ENCODE data around the gene PDZD8.
"Not testable (repeated sequence)": the region's sequence is repeated elsewhere in the genome, so short reads cannot be mapped to it uniquely, and the experiment has no call there.

The PDZD8 gene

DNA sequence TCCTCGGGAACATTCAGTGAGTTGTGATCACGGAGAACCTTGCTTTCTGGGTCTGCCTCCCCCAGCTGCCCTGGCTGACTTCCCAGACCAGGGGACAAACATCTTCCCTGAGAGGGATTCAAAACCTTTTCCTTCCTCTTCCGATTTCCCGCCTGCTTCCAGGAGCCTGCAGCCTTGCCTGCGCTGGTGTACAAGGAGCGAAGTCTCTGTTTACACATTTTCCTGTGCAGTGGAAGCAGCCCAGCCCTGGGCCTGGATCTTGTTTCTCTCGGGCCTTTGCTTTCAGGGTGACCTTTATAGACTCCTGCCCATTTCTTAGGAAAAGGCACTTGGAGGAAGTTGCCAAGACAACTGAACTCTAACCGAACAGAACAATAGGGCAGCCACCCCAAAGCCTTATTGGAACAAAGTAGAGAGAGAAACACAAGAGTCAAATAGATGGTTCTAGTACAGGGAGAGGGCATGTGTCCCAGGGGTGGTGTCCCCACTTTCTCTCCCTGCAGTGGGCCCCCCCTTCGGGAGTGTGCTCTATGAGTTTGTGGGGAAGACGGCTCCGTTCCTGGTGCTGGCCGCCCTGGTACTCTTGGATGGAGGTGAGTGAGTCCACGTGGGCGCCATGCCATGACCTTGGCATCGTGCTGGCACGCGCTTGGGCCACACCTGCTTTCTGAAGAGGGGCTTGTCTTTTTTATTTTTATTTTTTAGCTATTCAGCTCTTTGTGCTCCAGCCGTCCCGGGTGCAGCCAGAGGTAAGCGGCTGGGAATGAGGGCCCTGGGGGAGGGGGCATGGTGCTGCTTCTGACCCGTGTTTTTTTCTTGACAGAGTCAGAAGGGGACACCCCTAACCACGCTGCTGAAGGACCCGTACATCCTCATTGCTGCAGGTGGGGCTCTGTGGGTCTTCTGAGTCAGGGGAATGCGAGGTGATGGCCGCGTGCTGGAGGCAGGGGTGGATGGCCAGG is 120.2 kb downstream of the PDZD8 start:
- no peak for DNase-seq (ENCODE audit: low spot score)

DNA sequence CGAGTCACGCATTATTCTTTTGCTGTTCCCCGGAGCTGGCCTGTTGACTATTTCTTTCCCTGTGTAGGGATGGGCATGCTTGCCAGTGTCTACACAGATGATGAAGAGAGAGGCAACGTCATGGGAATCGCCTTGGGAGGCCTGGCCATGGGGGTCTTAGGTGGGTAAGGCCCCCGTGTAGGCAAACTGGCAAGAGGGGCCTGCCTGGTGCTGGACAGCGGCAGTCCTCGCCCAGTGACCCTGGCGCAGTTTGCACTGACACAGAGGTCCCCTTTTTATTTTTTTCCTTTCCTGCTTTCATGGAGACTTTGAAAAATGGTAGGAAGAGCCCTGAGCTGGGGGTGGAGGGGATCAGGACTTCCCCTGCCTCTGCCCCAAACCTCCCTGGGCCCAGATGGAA is 120.9 kb downstream of the PDZD8 start:
- DNase-seq (ENCODE audit: low spot score): no peak

DNA sequence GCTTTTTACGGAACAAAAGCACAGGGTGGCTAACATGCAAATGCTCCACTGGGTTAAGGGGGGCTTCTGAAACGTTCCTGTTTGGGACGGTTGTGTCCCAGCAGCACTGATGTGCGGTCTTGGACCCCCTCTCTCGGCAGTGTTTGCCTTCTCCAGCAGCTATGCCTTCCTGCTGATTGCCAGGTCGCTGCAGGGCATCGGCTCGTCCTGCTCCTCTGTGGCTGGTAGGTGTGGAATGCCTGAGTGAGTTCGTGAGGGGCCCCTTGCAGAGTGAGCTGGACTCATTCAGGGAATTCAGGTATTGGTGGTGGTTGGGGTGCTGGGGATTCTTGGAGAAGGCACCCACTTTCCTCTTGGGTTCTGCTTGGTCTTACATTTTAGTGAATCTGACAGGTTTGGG is 121.3 kb downstream of the PDZD8 start:
- DNase-seq (ENCODE audit: low spot score): no peak

DNA sequence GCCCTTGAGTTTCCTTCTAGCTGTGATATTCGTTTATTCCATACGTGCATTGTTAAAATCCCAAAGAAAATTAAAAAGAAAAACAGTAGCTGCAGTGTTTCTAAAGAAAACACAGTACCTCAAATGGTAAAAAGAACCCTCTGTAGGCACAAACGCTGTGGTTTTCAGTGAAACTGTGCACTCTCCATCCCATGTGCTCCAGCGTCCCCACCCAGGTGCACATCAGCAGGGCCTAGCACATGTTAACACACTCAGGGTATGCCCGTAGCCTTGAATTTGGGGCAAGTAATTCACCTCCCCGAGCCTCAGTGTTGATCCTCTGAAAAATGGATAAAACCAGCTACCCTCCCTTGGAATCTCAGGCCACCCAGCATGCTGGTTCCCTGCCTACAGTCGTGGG is 124.8 kb downstream of the PDZD8 start:
- no peak for DNase-seq (ENCODE audit: low spot score)

DNA sequence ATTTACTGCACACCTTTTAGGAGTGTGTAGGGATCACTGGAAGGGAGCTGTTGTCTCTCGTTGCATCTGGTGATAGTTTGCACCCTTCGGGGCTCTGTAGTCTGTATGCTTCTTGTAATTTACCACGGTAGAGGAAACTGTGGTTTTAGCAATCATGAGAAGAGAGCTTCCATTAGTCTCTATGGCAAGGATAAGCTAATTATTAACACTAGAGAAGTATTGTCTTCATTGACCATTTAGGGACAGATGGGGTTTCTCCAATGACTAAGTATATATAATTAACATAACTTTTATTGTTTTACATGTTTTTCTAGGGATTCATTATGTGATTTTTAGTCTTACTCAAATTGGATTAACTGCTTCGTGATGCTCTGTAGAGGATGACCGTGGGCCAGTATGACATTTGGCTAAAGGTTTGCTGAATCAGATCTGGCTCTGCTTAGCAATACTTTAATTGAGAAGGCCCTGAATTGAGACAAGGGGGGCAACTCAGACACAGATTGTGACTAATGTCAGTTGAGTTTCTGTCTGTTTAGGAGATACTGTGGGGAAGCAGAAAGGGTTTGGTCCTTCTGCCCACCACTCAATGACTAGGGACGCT is 125.6 kb downstream of the PDZD8 start:
- DNase-seq (ENCODE audit: low spot score): no peak

DNA sequence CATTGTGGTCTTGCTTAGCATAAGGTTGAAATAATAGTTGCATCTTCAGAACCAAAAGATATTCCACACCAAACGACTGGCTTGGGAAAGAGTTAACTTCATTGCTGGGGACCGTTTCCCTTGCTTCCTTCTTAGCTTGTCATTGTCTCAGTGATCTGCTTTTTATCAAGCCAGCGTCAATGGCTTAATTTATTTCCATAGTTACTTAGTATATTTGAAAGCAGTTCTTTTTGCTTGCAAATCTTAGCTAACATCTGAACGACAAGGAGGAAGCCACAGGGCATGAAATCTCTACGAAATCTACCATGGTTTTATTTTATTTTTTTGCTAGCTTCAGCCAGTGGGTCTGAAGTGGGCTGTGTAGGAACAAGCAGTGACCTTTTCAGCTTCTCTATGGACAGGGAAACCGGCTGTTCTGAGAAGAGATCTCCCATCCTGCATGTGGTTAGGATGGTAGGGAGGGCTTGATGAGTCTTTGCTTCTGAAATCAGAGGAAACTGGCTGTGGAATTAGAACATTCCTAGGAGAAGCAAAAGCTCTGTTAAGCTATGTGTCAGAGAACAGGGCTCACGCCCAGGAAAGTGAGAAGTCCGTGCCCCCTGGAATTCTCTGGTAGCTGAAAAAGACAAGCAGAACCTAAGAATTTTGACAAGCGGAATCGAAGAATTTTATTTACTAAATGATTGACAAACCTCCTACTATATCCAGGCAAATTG is 126.3 kb downstream of the PDZD8 start:
- DNase-seq (ENCODE audit: low spot score): no peak

DNA sequence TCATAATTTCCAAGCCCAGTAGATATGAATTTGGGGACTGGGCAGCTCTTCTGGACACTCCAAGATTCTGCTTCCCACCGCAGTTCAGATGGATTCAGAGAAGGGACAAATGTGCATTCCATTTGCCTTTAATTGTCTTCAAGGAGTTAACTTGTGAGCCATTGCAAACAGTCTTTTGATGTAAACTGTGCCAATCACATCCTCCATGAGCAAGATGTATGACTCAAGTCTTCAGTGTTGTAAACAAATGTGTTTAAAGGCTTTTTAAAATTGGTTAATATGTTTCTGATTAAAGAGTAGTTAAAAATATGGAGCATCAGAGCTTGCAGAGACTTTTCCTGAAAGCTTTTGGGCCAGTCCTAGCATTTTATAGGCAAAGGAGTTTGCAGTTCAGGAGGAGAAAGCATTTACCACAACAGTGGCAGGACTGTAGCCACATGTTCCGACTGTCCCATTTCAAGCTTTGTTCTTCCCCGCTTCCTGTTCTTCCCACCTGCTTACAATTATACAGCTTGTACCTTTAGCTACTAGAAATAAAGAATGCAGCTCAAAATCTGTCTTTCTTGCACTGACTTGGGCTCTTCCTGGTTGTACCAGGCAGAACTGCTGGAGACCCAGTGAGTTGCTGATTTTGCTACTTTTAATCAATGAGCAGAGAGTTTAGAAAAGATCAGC is 128.1 kb downstream of the PDZD8 start:
- no peak for DNase-seq (ENCODE audit: low spot score)

DNA sequence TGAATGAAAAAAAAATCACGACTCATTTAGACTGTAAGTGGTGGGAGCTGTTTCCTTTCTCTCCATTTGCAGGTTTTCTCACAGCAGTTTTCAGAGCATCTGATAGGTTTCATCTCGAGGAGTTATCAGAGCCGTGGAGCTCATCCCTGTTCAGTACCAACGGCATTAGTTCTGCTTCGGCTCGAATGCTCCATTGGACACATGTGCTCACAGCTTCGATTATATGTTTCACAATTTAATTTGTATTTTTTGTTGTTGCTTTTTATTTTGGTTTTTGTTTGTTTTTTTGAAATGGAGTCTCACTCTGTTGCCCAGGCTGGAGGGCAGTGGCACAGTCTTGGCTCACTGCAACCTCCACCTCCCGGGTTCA is 132.8 kb downstream of the PDZD8 start:
- no peak for DNase-seq (ENCODE audit: low spot score)

DNA sequence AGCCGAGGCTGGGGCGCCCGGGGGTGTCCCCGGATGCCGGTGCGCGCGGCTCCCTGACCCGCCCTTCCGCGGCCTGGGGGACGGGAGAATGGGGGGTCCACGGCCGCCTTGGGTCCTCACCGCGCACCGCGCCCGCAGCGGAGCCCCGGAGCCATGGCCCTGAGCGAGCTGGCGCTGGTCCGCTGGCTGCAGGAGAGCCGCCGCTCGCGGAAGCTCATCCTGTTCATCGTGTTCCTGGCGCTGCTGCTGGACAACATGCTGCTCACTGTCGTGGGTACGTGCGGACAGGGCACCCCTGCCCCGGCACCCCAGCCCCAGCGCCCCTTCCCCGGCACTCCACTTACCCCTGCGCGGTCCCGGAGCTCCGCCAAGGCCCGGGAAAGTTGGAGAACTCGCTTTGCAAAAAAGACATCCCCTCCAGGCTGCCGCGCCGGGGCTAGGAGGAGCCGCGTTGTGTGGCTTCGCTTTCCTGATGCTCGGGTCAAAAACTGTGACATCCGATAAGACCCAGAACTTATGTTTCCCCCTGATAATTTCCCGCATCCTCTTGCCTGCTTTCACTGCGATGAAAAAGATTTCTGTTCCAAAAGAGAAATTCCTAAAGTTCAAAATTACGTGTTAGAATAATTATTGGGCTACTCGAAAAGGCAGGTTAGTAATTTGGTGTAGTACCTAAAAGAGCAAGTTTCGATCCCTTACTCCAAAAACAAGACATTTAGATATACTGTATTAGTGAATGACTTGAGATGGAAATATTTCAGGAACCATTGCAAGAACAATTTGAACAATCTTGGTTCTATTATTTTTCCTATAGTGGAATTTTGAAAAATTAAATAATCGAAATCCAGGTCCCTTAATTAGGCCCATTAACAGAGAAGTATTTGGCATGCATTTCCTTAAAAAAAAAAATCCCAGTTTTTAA is 133.4 kb downstream of the PDZD8 start:
- DNase-seq (ENCODE audit: low spot score): peak; percentile 56

DNA sequence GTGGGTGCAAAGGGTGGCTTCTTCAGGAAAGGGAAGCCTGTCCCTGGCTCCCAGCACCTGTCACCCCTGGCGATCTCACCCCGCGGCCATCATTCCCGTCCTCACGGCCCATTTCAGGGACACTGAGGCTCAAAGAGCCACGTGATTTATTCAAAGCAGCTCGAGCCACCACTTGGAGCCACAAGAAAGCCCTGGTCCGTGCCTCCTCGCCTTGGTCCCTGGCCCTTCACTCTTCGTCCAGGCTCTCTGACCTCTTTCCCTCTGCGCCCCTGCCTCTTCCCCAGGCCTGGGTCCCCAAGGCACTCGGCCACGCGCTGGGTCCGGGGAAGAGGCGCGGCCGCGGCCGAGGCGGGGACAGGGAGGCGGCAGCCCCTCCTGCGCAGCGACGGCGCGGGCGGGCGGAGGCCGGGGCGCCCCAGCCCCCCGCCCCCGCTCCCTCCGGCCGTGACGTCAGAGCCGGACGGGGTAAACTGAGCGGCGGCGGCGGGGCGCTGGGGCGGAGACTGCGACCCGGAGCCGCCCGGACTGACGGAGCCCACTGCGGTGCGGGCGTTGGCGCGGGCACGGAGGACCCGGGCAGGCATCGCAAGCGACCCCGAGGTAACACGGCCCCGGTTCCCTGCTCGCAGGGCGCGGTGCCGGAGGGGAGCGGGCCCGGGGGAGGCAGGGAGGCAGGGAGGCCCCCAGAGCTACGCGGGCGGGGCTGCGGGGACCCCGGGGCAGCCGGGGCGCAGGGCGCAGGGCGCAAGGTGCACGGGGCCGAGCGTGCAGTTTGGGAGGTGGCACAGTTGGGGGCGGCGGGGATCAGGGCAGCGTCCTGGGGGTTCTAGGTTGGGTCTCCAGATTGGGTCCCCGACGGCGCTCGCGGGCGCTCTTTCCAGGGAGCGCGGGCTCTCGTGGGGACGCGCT is 134.4 kb downstream of the PDZD8 start, which contains the start of gene SLC18A2:
Gene SLC18A2, plus strand, starts transcription at position 494 of the 909 bp plus-strand sequence. CDS start 580 bp downstream, outside the sequence.
- DNase-seq (ENCODE audit: low spot score): peak; percentile 45

DNA sequence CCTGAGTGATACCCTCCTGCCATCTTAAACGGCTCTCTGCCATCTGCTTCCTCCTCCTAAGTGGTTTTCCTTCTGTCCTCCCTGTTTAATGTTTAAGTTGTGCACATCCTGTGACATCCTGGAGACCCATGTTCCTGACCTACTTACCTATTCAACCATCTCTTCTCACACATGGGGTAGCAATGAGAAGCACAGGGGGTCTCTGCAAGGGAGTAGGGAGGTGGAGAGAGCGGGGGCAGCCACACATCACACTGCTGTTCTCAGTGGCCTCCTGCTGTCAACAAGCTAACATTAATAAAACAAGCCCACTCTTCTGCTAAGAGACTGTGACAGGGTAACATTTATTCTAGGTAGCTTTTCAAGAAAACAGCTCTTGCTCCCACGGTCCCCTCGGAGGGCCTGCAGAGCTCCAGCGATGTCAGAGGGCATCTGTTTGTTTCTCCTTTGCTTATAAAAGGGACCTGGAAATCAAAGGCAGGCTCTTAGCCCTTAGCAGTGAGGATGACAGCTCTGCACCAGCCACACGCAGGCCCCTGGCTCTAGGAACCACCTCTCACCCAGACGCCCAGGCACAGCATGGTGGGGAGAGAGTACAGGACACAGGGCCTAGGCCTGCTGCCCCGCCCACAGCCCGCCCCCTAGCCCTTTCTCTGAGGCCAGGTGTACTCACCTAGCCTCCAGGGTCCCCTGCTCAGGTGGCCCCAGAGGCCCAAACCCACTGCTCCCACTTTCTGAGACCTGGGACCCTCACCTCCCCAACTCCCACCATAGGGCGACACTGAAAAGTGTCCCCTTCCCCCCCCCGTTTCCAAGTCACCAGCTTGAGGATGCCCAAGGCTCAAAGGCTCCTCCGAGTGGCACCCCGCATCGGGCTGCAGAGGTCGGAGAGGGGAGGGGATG is 135.3 kb downstream of the PDZD8 start:
- DNase-seq (ENCODE audit: low spot score): no peak

DNA sequence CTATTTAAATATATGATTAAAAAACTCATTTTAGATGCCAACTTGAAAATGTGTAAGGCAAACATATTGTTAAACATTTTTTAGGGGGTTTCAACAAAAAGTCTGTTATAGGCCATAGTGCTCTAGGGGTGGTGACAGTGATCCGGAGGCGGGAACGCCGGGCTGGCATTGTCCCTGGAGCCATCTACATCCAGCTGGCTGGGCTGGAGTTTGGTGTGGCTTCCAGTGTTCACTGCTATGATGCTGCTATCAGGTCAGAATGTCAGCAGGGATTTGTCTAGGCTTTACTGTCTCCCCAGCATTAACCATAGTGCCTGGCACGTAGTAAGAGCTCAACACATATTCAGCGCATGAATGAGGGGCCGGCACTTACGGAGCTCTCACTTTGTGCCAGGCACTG is 136.2 kb downstream of the PDZD8 start:
- DNase-seq (ENCODE audit: low spot score): no peak

DNA sequence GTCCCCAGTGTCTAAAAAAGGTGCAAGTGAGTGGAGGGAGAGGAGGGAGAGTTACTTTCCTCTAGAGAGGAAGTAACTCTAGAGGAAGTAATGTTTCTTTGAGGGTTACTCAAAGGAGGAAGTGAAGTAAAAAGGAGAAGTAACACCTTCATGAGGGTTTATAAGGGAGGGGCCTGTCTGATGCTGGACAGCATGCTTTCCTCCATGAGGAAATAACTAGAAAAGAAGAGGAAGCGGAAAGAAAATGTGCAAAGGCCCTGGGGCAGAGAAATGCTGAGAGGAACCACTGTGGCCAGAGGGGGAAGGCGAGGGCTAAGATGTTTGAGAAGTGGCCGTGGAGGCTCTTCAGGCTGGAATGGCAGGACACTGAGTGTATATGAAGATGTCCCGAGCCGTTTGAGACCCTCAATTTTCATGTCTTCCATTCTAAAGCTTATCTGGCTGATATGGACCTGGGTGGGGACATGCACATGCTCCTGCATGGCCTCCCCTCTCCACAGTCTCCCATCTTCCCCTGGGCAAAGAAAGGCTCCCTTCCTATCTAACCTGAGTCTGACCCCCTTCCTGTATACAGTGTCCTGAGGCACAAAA is 137.7 kb downstream of the PDZD8 start:
- DNase-seq (ENCODE audit: low spot score): no peak

DNA sequence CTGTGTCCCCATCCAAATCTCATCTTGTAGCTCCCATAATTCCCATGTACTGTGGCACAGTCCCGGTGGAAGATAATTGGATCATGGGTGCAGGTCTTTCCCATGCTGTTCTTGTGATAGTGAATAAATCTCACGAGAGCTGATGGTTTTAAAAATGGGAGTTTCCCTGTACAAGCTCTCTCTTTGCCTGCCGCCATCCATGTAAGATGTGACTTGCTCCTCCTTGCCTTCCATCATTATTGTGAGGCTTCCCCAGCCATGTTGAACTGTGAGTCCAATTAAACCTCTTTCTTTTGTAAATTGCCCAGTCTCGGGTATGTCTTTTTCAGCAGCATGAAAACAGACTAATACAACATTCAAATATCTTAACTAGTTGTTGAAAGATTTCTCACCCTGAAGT is 145.1 kb downstream of the PDZD8 start:
- not testable (repeated sequence) for DNase-seq (ENCODE audit: low spot score)

DNA sequence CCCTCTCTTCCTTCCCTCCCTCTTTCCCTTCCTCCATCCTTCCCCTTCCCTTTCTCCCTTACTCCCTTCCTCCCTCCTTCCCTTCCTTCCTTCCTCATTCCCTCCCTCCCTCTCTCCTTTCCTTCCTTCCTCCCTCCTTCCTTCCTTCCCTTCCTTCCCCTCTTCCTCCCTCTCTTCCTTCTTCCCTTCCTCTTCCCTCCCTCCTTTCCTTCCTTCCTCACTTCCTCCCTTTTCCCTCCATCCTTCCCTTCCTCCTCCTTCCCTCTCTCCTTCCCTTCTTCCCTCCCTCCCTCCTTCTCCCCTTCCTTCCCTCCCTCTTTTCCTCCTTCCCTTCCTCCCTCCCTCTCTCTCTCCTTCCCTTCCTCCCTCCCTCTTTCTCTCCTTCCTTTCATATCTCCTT is 147.0 kb downstream of the PDZD8 start:
- no peak for DNase-seq (ENCODE audit: low spot score)
